GM19025 (cell line): ENCODE measurements around the gene TERF2IP.

Experiments used
- ATAC-seq: cut with Tn5 transposase; IDR thresholded peaks from one replicate; pipeline ENCODE4 v1.9.1; 2021; ENCODE audit warnings: mild to moderate bottlenecking, low read depth, moderate library complexity; ENCODE audit not compliant: unreplicated experiment

The TERF2IP gene

DNA sequence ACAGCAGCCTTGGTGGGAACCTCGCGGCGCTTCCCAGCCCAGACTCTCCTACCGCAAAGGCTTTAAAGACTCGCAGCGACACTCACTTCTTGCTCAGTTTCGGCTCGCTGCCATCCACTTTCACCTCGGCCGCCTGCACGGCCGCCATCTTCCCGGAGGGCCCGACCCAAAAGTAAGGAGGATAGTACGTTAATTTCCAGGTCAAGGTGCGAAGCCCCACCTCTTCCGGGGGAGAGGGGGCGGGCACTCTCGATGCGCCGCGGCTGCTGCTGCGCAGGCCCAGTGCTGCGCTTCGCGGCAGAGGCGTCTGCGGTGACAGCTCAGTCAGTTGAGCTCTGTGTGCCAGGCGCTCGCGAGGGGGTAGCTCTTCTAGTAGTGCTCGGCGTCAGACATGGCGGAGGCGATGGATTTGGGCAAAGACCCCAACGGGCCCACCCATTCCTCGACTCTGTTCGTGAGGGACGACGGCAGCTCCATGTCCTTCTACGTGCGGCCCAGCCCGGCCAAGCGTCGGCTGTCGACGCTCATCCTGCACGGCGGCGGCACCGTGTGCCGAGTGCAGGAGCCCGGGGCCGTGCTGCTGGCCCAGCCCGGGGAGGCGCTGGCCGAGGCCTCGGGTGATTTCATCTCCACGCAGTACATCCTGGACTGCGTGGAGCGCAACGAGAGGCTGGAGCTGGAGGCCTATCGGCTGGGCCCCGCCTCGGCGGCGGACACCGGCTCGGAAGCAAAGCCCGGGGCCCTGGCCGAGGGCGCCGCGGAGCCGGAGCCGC is at the start of gene TERF2IP, which contains the start of gene KARS1:
TERF2IP (plus strand) TSS at position 282 of the 773 bp plus-strand sequence; CDS start at position 392, 110 bp downstream.
KARS1 (minus strand) TSS at position 174 of the 773 bp plus-strand sequence; CDS start at position 148, 26 bp downstream.
- ATAC-seq = peak; percentile 88

- no peak for ATAC-seq
These were observed 47.9 kb upstream of the TERF2IP start for GRCh38 chr16:75599452-75600277.

DNA sequence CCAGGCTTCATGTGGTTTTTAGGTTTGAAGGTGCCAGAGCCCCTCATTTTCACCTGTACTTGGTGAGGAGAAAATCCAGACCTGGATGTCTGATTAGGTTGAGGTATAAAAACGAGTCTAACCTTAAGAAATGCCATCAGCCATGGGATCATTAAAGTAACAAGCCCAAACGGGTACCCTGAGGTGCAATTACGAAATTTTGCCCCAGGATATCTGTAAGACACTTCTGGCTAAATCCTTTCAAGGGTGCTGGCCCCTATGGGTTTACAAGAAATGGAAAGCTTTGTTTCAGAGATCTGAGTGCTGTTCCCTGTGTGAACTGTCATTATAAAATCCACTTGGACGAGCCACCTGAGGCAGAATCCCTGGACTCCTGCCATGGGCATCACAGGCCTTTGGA is 44.3 kb upstream of the TERF2IP start:
- no peak for ATAC-seq

DNA sequence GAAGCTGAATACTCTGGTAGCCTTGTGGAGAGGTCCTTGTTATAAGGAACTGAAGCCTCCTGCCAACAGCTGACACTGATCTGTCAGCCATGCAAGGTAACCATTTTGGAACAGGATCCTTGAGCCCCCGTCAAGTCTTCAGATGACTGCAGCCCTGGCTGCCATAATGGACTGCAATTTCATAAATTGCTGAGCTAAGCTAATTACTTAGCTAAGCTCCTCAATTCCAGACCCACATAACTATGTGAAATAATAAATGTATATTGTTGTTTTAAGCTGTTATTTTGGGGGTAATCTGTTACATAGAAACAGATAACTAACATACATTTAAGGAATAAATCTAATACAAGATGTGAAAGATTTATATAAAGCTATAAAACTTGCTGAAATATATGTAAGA is 41.1 kb upstream of the TERF2IP start:
- no peak for ATAC-seq

- ATAC-seq = no peak
These were observed 33.3 kb upstream of the TERF2IP start for GRCh38 chr16:75614066-75614897.

GRCh38 chr16:75615619-75616018 is 32.0 kb upstream of the TERF2IP start:
- ATAC-seq = no peak

GRCh38 chr16:75616521-75617010 is 31.0 kb upstream of the TERF2IP start:
- ATAC-seq = no peak

DNA sequence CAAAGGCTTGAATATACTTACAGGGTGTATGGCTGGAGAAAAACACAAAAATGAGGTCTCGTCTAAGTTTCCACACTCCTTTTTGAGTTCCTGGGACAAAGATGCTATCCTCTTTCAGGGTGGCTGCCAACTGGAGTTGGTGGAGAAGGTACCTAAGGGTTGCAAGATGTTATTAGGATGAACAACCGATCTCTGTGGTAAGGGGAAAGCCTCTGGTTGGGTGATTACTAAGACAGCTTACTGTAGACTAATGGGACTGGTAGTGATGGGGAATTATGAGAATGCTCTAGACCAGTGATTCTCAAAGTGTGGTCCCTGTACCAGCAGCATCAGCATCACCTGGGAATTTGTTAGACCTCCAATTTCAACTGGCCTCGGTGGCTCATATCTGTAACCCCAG is 30.5 kb upstream of the TERF2IP start:
- ATAC-seq = no peak

DNA sequence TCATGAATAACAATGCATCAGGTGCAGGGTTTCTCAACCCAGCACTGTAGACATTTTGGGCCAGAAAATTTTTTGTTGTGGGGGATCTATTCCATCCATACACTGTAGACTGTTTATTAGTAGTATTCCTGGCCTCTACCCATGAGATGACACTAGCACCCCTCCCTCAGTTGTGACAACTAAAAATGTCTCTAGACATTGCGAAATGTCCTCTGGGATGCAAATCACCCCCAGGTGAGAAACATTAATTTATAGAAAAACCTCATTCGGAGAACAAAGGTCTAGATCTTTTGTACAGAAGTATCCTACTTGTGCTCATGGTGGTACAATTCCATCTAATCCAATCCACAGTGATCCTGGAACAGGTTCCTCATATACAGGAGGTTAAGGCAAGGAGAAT is 28.8 kb upstream of the TERF2IP start:
- no peak for ATAC-seq

- no peak for ATAC-seq
These were observed 27.0 kb upstream of the TERF2IP start for GRCh38 chr16:75620326-75621169.

DNA sequence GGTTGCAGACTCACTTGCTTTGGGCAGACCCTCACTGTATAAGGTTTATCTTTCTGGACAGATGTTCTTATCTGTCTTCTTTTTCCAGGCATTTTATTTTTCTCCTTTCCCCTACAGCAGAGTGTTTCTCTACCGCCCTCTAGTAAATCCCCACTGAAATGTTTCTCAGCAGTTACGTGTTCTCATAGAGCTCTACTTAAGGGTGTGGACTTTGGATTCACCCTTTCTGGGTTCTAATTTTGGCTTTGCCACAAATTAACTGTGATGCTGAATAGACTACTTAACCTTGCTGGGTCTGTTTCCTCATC is 26.4 kb upstream of the TERF2IP start:
- ATAC-seq = no peak

DNA sequence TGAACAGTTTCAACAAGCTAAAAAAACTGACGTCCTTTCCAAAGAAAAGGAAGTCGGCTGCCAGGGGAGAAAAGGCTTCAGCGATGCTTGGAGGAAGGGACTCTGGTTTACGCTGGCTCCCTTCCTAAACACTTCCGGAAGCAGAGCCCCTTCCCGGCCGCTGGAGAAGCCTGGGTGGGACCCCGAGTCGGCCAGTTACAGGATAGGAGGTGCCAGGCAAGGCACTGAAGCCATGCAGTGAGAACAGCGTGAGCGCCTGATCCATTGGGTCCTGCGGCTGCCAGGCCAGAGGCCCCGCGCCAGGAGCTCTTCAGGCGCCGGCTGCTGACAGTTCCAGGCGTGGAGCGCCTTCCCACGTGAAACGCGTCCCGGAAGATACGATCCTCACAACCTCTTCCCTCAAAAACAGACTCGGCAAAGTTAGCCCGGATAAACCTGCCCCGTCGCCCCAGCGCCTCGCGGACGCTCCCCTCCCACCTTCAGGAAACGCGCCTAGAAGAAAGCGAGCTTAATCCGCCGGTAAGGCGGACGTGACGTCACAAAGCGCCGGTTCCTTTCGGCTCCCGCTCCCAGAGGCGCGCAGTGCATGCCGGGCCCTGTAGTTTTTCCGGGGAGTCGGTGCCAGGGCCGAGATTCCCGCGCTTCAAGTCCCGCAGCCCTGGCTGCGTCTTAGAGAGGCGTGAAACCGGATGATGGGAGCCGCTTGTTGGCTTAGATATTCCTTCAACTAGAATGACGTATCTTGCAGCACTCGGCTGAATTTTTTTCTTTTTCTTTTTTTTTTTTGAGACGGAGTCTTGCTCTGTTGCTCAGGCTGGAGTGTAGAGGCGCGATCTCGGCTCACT is 24.6 kb upstream of the TERF2IP start, which contains the start of gene ADAT1:
ADAT1 (minus strand) TSS at position 521 of the 845 bp plus-strand sequence. CDS start 2,482 bp downstream, outside the sequence.
- peak; percentile 89 for ATAC-seq

DNA sequence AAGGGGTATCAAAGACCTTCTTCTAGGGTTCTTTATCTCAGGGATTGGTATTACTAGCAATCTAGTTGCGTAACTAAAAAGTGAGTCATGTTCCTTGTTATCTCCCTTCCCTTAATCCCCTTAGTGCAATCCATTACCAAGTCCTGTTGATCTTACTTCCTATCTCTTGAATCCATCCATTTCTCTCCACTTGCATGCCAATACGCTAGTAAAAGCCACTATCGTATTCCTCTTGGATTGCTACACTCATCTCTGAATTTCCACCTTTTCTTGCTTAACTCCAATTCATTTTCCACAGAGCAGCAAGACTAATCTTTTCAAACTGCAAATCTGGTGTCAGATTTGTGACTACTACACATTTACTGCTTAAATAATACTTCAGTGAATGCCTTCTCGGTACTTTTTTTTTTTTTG is 22.6 kb upstream of the TERF2IP start:
- no peak for ATAC-seq

DNA sequence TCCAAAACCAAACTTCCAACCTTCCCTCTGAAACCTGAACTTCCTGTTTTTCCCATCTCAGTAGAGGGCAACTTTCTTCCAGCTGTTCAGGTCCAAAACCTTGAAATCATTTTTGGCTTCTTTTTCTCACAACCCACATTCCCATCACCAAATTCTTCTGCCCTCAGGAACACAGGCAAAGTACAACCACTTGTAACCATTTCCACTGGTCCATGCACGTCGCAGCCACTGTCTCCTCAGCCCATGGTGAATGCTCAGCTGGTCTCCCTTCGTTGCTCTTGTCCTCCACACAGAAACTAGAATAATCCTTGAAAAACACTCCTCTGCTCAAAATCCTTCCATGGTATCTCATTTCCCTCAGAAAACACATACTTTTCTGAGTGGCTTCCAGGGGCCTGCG is 20.8 kb upstream of the TERF2IP start:
- no peak for ATAC-seq

- no peak for ATAC-seq
These were observed 19.7 kb upstream of the TERF2IP start for GRCh38 chr16:75627851-75628250.

GRCh38 chr16:75628351-75628750 is 19.2 kb upstream of the TERF2IP start:
- no peak for ATAC-seq

GRCh38 chr16:75629132-75629531 is 18.4 kb upstream of the TERF2IP start:
- no peak for ATAC-seq

- ATAC-seq = no peak
These were observed 17.5 kb upstream of the TERF2IP start for GRCh38 chr16:75630052-75630451.

DNA sequence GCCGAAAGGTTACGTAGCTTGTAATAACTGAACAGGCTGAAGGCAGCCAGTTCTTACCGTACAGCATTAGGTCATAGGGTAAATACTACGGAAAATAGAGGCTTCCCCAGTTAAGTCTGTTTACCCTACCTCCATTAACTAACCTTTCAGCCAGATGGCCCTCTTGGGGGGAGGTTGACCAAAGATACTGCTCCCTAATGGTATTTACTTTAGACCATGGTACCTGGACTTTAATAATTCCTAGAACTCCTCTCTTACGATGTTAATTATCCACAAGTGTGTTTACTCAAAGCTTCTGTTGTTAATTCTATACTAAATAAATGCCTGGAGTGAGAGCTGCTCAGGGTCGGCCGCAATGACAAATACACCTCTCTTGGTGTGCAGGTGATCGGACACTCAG is 14.7 kb upstream of the TERF2IP start:
- ATAC-seq = no peak
